ENCODE results near the gene HMG20B.

The HMG20B gene

GRCh38 chr19:3608079-3608641, 35.4 kb downstream of the HMG20B start:
- no peak for DNase-seq

GRCh38 chr19:3608750-3609322, 36.1 kb downstream of the HMG20B start:
- no peak for DNase-seq

GRCh38 chr19:3609779-3610719, 37.3 kb downstream of the HMG20B start:
- DNase-seq: no peak

- DNase-seq: no peak
Observed at GRCh38 chr19:3610745-3611717, 38.3 kb downstream of the HMG20B start.

- no peak for DNase-seq
Observed at GRCh38 chr19:3611841-3612240, 39.1 kb downstream of the HMG20B start.

GRCh38 chr19:3612330-3612729, 39.6 kb downstream of the HMG20B start:
- no peak for DNase-seq

GRCh38 chr19:3612901-3613741, 40.4 kb downstream of the HMG20B start:
- no peak for DNase-seq

- peak; percentile 74 to 89 for DNase-seq
Observed at GRCh38 chr19:3613818-3614661, 41.3 kb downstream of the HMG20B start.

- no peak for DNase-seq
Observed at GRCh38 chr19:3614858-3615505, 42.2 kb downstream of the HMG20B start.

GRCh38 chr19:3615524-3616135, 42.9 kb downstream of the HMG20B start:
- no peak for DNase-seq

- DNase-seq: no peak
Observed at GRCh38 chr19:3617463-3617862, 44.7 kb downstream of the HMG20B start.

GRCh38 chr19:3618144-3618810, 45.5 kb downstream of the HMG20B start:
- no peak for DNase-seq

GRCh38 chr19:3618811-3619630, 46.3 kb downstream of the HMG20B start:
- DNase-seq: no peak

- DNase-seq: no peak
Observed at GRCh38 chr19:3619631-3620012, 46.9 kb downstream of the HMG20B start.

GRCh38 chr19:3620145-3620816, 47.5 kb downstream of the HMG20B start:
- DNase-seq: no peak

GRCh38 chr19:3620817-3621547, 48.2 kb downstream of the HMG20B start:
- no peak for DNase-seq

- no peak for DNase-seq
Observed at GRCh38 chr19:3621689-3622088, 48.9 kb downstream of the HMG20B start.
